Stimulated activated naive B cell treated with anti-CD40 and anti-IgM and Interleukin-4, amounts not matched to agents 10 μg/mL and 1 μg/mL and 100 μg/mL, for 72 hours (primary cell): ENCODE data around the gene ZFP91.
A peak's percentile ranks its signal among the peaks of the same experiment; 100 is the strongest.

Source experiments
- ATAC-seq, 2 donors: fragments of 150-1000 bp; cut with Tn5 transposase; replicated peaks; 2 replicates each; pipeline ENCODE4 v1.10.0; 2021; ENCODE audit warnings: moderate library complexity in 1 of 2
- DNase-seq: peaks from one replicate; pipeline ENCODE4 v3.0.0; 2021
- H3K27ac Mint-ChIP-seq: one replicate; pipeline ENCODE4 v1.8.0; 2022; ENCODE audit warnings: mild to moderate bottlenecking, mixed read lengths
- H3K27me3 Mint-ChIP-seq, 2 donors: one replicate each; pipeline ENCODE4 v1.8.0; 2022; ENCODE audit warnings: mixed read lengths in 2 of 2
- H3K36me3 Mint-ChIP-seq, 2 donors: one replicate each; pipeline ENCODE4 v1.8.0; 2022; ENCODE audit warnings: mixed read lengths in 2 of 2, mild to moderate bottlenecking in 1 of 2
- H3K4me1 Mint-ChIP-seq, 2 donors: one replicate each; pipeline ENCODE4 v1.8.0; 2022; ENCODE audit warnings: mixed read lengths in 2 of 2, mild to moderate bottlenecking in 1 of 2
- H3K4me3 Mint-ChIP-seq, 2 donors: one replicate each; pipeline ENCODE4 v1.8.0; 2022; ENCODE audit warnings: mild to moderate bottlenecking in 2 of 2, mixed read lengths in 2 of 2, moderate library complexity in 1 of 2
- H3K9me3 Mint-ChIP-seq, 2 donors: one replicate each; pipeline ENCODE4 v1.8.0; 2022; ENCODE audit warnings: mixed read lengths in 2 of 2, mild to moderate bottlenecking in 1 of 2

Gene ZFP91

GRCh38 chr11:58597486-58598144 lies 18.8 kb downstream of the ZFP91 start:
- DNase-seq (no peak), ATAC-seq (peak; percentile 15 to 31)
- Mint-ChIP-seq H3K36me3 (peaks cover 52 to 62% of the 10 kb centered on the region in 2 donors), H3K4me1 (peaks cover 43 to 88% of the 10 kb centered on the region in 2 donors), H3K4me3 (peak overlapping the region in 1 of 2 donors; percentile 30), H3K27me3 (no peaks in the 10 kb centered on the region), H3K9me3 (no peaks in the 10 kb centered on the region), H3K27ac (peak overlapping the region; percentile 11)

GRCh38 chr11:58600510-58600909 lies 21.6 kb downstream of the ZFP91 start:
- peak overlapping the region; percentile 86 for H3K27ac Mint-ChIP-seq
- no peaks in the 10 kb centered on the region for H3K27me3 Mint-ChIP-seq
- H3K4me1 Mint-ChIP-seq, result peaks cover 59 to 93% of the 10 kb centered on the region in 2 donors
- peaks cover 63 to 78% of the 10 kb centered on the region in 2 donors for H3K36me3 Mint-ChIP-seq
- peak overlapping the region; percentile 75 to 86 for H3K4me3 Mint-ChIP-seq
- ATAC-seq (peak; percentile 86 to 88), DNase-seq (no peak)
- H3K9me3 Mint-ChIP-seq, result peaks cover 0 to 1% of the 10 kb centered on the region in 2 donors

GRCh38 chr11:58606930-58607714 lies 28.3 kb downstream of the ZFP91 start:
- Mint-ChIP-seq H3K36me3 (peaks cover 69 to 74% of the 10 kb centered on the region in 2 donors), H3K9me3 (peaks cover 0 to 5% of the 10 kb centered on the region in 2 donors), H3K27ac (peak overlapping the region; percentile 91), H3K27me3 (no peaks in the 10 kb centered on the region), H3K4me1 (peaks cover 44 to 80% of the 10 kb centered on the region in 2 donors), H3K4me3 (peak overlapping the region; percentile 10 to 83)
- ATAC-seq (no peak), DNase-seq (no peak)

- no peak for ATAC-seq
- Mint-ChIP-seq H3K36me3 (peaks cover 63 to 68% of the 10 kb centered on the region in 2 donors), H3K4me1 (peaks cover 36 to 68% of the 10 kb centered on the region in 2 donors), H3K4me3 (no peak overlapping the region), H3K27me3 (no peaks in the 10 kb centered on the region), H3K27ac (peak overlapping the region; percentile 42), H3K9me3 (peaks cover 0 to 5% of the 10 kb centered on the region in 2 donors)
- DNase-seq, result no peak
Observed at GRCh38 chr11:58608331-58608730, 29.5 kb downstream of the ZFP91 start.

GRCh38 chr11:58609723-58610122 lies 30.9 kb downstream of the ZFP91 start:
- peak overlapping the region; percentile 44 to 59 for H3K4me3 Mint-ChIP-seq
- H3K27ac Mint-ChIP-seq, result peak overlapping the region; percentile 59
- H3K27me3 Mint-ChIP-seq, result no peaks in the 10 kb centered on the region
- DNase-seq (no peak), ATAC-seq (peak; percentile 53 to 59)
- peaks cover 28 to 62% of the 10 kb centered on the region in 2 donors for H3K4me1 Mint-ChIP-seq
- H3K36me3 Mint-ChIP-seq, result peaks cover 61 to 63% of the 10 kb centered on the region in 2 donors
- peaks cover 0 to 5% of the 10 kb centered on the region in 2 donors for H3K9me3 Mint-ChIP-seq

GRCh38 chr11:58613228-58613627 lies 34.4 kb downstream of the ZFP91 start:
- no peak overlapping the region for H3K27ac Mint-ChIP-seq
- no peak overlapping the region for H3K4me3 Mint-ChIP-seq
- H3K9me3 Mint-ChIP-seq, result no peaks in the 10 kb centered on the region
- DNase-seq (no peak), ATAC-seq (no peak)
- H3K4me1 Mint-ChIP-seq, result peaks cover 19 to 50% of the 10 kb centered on the region in 2 donors
- H3K27me3 Mint-ChIP-seq, result no peaks in the 10 kb centered on the region
- peaks cover 60 to 62% of the 10 kb centered on the region in 2 donors for H3K36me3 Mint-ChIP-seq

- H3K4me1 Mint-ChIP-seq, result peaks cover 14 to 45% of the 10 kb centered on the region in 2 donors
- no peaks in the 10 kb centered on the region for H3K27me3 Mint-ChIP-seq
- no peaks in the 10 kb centered on the region for H3K9me3 Mint-ChIP-seq
- no peak overlapping the region for H3K4me3 Mint-ChIP-seq
- peaks cover 63 to 70% of the 10 kb centered on the region in 2 donors for H3K36me3 Mint-ChIP-seq
- ATAC-seq, result no peak
- DNase-seq, result no peak
- H3K27ac Mint-ChIP-seq, result peak overlapping the region; percentile 89
Observed at GRCh38 chr11:58615559-58615958, 36.7 kb downstream of the ZFP91 start.

- H3K36me3 Mint-ChIP-seq, result peaks cover 55 to 62% of the 10 kb centered on the region in 2 donors
- H3K27me3 Mint-ChIP-seq, result no peaks in the 10 kb centered on the region
- no peak for ATAC-seq
- H3K4me1 Mint-ChIP-seq, result peaks cover 11 to 36% of the 10 kb centered on the region in 2 donors
- H3K9me3 Mint-ChIP-seq, result no peaks in the 10 kb centered on the region
- H3K27ac Mint-ChIP-seq, result peak overlapping the region; percentile 57
- no peak overlapping the region for H3K4me3 Mint-ChIP-seq
- DNase-seq, result no peak
Observed at GRCh38 chr11:58616594-58616993, 37.7 kb downstream of the ZFP91 start.

- ATAC-seq, result peak; percentile 68 to 77
- H3K4me3 Mint-ChIP-seq, result peak overlapping the region in 1 of 2 donors; percentile 21
- H3K27ac Mint-ChIP-seq, result peak overlapping the region; percentile 20
- peaks cover 60 to 64% of the 10 kb centered on the region in 2 donors for H3K36me3 Mint-ChIP-seq
- no peaks in the 10 kb centered on the region for H3K27me3 Mint-ChIP-seq
- no peak for DNase-seq
- H3K9me3 Mint-ChIP-seq, result no peaks in the 10 kb centered on the region
- peaks cover 11 to 35% of the 10 kb centered on the region in 2 donors for H3K4me1 Mint-ChIP-seq
Observed at GRCh38 chr11:58617976-58618557, 39.2 kb downstream of the ZFP91 start.

- H3K27me3 Mint-ChIP-seq, result no peaks in the 10 kb centered on the region
- ATAC-seq (no peak), DNase-seq (no peak)
- H3K9me3 Mint-ChIP-seq, result no peaks in the 10 kb centered on the region
- peaks cover 57 to 75% of the 10 kb centered on the region in 2 donors for H3K36me3 Mint-ChIP-seq
- no peak overlapping the region for H3K27ac Mint-ChIP-seq
- H3K4me3 Mint-ChIP-seq, result no peak overlapping the region
- H3K4me1 Mint-ChIP-seq, result peaks cover 19 to 41% of the 10 kb centered on the region in 2 donors
Observed at GRCh38 chr11:58621586-58622262, 42.9 kb downstream of the ZFP91 start.

- H3K9me3 Mint-ChIP-seq, result no peaks in the 10 kb centered on the region
- no peak for DNase-seq
- no peak within 1 kb of the TSS for H3K4me3 Mint-ChIP-seq
- peaks cover 55 to 73% of the 10 kb centered on the region in 2 donors for H3K36me3 Mint-ChIP-seq
- no peak for ATAC-seq
- peaks cover 19 to 44% of the 10 kb centered on the region in 2 donors for H3K4me1 Mint-ChIP-seq
- H3K27me3 Mint-ChIP-seq, result no peaks in the 10 kb centered on the region
- peak within 1 kb of the TSS; percentile 26 for H3K27ac Mint-ChIP-seq
Observed at GRCh38 chr11:58622344-58622743, 43.5 kb downstream of the ZFP91 start, which contains the start of gene CNTF. TSS of gene CNTF (plus strand) at chr11:58622665. CDS start at chr11:58622753, 88 bp downstream.

- no peak overlapping the region for H3K4me3 Mint-ChIP-seq
- ATAC-seq, result no peak
- DNase-seq, result no peak
- H3K36me3 Mint-ChIP-seq, result peaks cover 37 to 52% of the 10 kb centered on the region in 2 donors
- H3K9me3 Mint-ChIP-seq, result no peaks in the 10 kb centered on the region
- H3K27ac Mint-ChIP-seq, result no peak overlapping the region
- H3K27me3 Mint-ChIP-seq, result no peaks in the 10 kb centered on the region
- H3K4me1 Mint-ChIP-seq, result peaks cover 25 to 40% of the 10 kb centered on the region in 2 donors
Observed at GRCh38 chr11:58625086-58625485, 46.2 kb downstream of the ZFP91 start.

GRCh38 chr11:58625826-58626460 lies 47.1 kb downstream of the ZFP91 start:
- peak overlapping the region; percentile 3 to 28 for H3K4me3 Mint-ChIP-seq
- DNase-seq, result no peak
- H3K4me1 Mint-ChIP-seq, result peaks cover 25 to 36% of the 10 kb centered on the region in 2 donors
- peaks cover 34 to 48% of the 10 kb centered on the region in 2 donors for H3K36me3 Mint-ChIP-seq
- H3K9me3 Mint-ChIP-seq, result no peaks in the 10 kb centered on the region
- peak overlapping the region; percentile 15 for H3K27ac Mint-ChIP-seq
- no peaks in the 10 kb centered on the region for H3K27me3 Mint-ChIP-seq
- no peak for ATAC-seq
